H1 (cell line): ENCODE data around the gene GTF2H3. TPM values are rescaled to one million over a fixed set of nuclear protein-coding genes. Genes with fewer than 3 reads are reported as not detected.

Experiments used
- CEBPB ChIP-seq: IDR thresholded peaks from 2 replicates; pipeline ENCODE4 v1.6.1; 2012; ENCODE audit warnings: low read depth, low read length
- MAFK ChIP-seq: IDR thresholded peaks from 2 replicates; pipeline ENCODE4 v1.6.1; 2012; ENCODE audit warnings: low read depth, mild to moderate bottlenecking, improper control_type of control experiment, low read length
- RFX5 ChIP-seq: IDR thresholded peaks from 2 replicates; pipeline ENCODE4 v1.6.1; 2011; ENCODE audit warnings: low read depth, low read length, improper control_type of control experiment, borderline replicate concordance
- SP2 ChIP-seq: IDR thresholded peaks from 2 replicates; pipeline ENCODE4 v1.6.1; 2012; ENCODE audit warnings: mild to moderate bottlenecking, low read length, inconsistent platforms
- SP4 ChIP-seq: IDR thresholded peaks from 2 replicates; pipeline ENCODE4 v1.6.1; 2012; ENCODE audit warnings: low read length, inconsistent platforms
- polyA plus RNA-seq, 7 experiments: library from polyadenylated mRNA; depleted of rRNA in 3 of 7; stranded (reverse) in 5 of 7; unstranded in 2 of 7; fragments of >200 nt in 5 of 7; fragments of 200-250 nt in 2 of 7; gene quantifications; 1 replicate in 5 of 7; 2 replicates in 1 of 7; 4 replicates in 1 of 7; pipeline versions ENCODE4 v1.2.1 to v1.2.3, GENCODE V29; 2011 to 2013; ENCODE audit warnings: missing spikeins in 2 of 7, mixed read lengths in 2 of 7
- total RNA-seq: library from RNA; stranded (reverse); fragmentation: NEBNext Ultra II Directional; extraction: Animal tissue kit (Norgen Biotek cat#: 25700); gene quantifications from 2 replicates; pipeline ENCODE4 v1.2.1, GENCODE V29; 2021

GTF2H3 gene
- total and polyA plus RNA-seq, 2 of the 8 experiments (the other 6 are each of a cell fraction or from before 2014, with no cell fraction given), result 21.0 to 32.1 TPM

GRCh38 chr12:123601602-123602489 is 31.8 kb upstream of the GTF2H3 start, which contains the start of gene DDX55 (continued):
- TF ChIP-seq SP4, result no peak
- TF ChIP-seq CEBPB, result no peak
- no peak for TF ChIP-seq MAFK
- TF ChIP-seq SP2, result no peak
- TF ChIP-seq RFX5, result no peak
- TF ChIP-seq, all 59 proteins: peak for 25
